Embryonic facial prominence (tissue), 1 donor: ENCODE results near the gene CHRM2.
"Not testable (repeated sequence)": the region's sequence is repeated elsewhere in the genome, so short reads cannot be mapped to it uniquely, and the experiment has no call there.

Experiments
- DNase-seq: peaks from one replicate; pipeline ENCODE4 v3.0.0-alpha.2; 2016; ENCODE audit errors: extremely low spot score

The CHRM2 gene

GRCh38 chr7:136868496-136869000 lies at the start of gene CHRM2:
Gene CHRM2 (plus strand): TSS chr7:136868652. CDS start chr7:137014866, 146,214 bp downstream.
- DNase-seq = no peak

GRCh38 chr7:136831398-136831797 lies 37.1 kb upstream of the CHRM2 start:
- not testable (repeated sequence) for DNase-seq

GRCh38 chr7:136845899-136846465 lies 22.5 kb upstream of the CHRM2 start:
- no peak for DNase-seq

- DNase-seq = no peak
These were observed 20.6 kb upstream of the CHRM2 start for GRCh38 chr7:136847858-136848257.

GRCh38 chr7:136853654-136854053 lies 14.8 kb upstream of the CHRM2 start:
- DNase-seq = no peak

- no peak for DNase-seq
These were observed 10.9 kb upstream of the CHRM2 start for GRCh38 chr7:136857573-136857972.

- DNase-seq = no peak
These were observed 8.6 kb upstream of the CHRM2 start for GRCh38 chr7:136859803-136860202.

- no peak for DNase-seq
These were observed 3.2 kb upstream of the CHRM2 start for GRCh38 chr7:136865236-136865635.

- DNase-seq = no peak
These were observed 2.7 kb upstream of the CHRM2 start for GRCh38 chr7:136865777-136866176.

GRCh38 chr7:136869001-136869961 lies 829 bp downstream of the CHRM2 start:
- DNase-seq = no peak

- DNase-seq = no peak
These were observed 1.8 kb downstream of the CHRM2 start for GRCh38 chr7:136869991-136870865.

- no peak for DNase-seq
These were observed 2.5 kb downstream of the CHRM2 start for GRCh38 chr7:136870866-136871487.

GRCh38 chr7:136874393-136875032 lies 6.1 kb downstream of the CHRM2 start:
- DNase-seq = no peak

- DNase-seq = no peak
These were observed 9.1 kb downstream of the CHRM2 start for GRCh38 chr7:136877509-136877908.

- DNase-seq = no peak
These were observed 9.5 kb downstream of the CHRM2 start for GRCh38 chr7:136877990-136878389.

- no peak for DNase-seq
These were observed 10.4 kb downstream of the CHRM2 start for GRCh38 chr7:136878878-136879277.

GRCh38 chr7:136883046-136883445 lies 14.6 kb downstream of the CHRM2 start:
- no peak for DNase-seq

- DNase-seq = no peak
These were observed 16.0 kb downstream of the CHRM2 start for GRCh38 chr7:136884492-136884891.

- DNase-seq = no peak
These were observed 18.9 kb downstream of the CHRM2 start for GRCh38 chr7:136887317-136887716.

GRCh38 chr7:136890399-136890798 lies 21.9 kb downstream of the CHRM2 start:
- DNase-seq = no peak

- DNase-seq = no peak
These were observed 23.4 kb downstream of the CHRM2 start for GRCh38 chr7:136891850-136892249.
